ENCODE data around the gene STXBP5. TPM values are rescaled to one million over a fixed set of nuclear protein-coding genes. Genes with fewer than 3 reads are reported as not detected.
"Not testable (repeated sequence)": the region's sequence is repeated elsewhere in the genome, so short reads cannot be mapped to it uniquely, and the experiment has no call there.

STXBP5 gene
- total and polyA plus RNA-seq, 2 experiments from 2014 or later: 4.9 to 49.9 TPM

DNA sequence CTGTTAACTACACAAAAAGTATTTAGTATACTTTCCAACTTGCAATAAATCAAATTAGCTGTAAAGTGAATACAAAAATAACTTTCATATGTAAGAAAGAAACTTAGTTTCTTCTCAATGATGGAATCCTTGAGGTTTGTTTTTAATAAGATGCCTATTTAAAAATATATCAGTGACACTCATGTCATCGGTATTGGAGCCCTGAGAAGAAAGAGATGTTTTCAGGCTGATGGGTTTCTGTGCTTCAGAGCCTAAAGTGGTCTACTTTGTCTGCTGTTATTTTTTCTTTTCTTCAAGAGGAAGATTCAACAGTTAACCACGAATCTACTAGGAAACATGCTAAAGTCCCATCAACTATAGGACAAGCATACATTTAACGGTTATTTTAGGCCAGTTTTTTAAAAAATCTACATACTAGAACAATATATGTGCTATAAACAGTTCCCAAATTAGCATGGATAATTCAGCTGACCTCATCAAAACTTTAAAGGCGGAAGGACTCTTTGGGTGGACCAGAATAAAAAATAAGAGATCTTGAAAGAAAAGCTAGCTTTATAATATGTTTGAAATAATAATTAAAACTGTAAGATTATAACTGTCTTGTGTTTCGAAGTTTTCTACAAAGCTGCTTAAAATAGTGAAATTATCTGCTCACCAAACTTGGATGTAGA is 157.2 kb downstream of the STXBP5 start:
- H3K79me2 ChIP-seq (ENCODE audit: insufficient read depth): no peaks in the 10 kb centered on the region

DNA sequence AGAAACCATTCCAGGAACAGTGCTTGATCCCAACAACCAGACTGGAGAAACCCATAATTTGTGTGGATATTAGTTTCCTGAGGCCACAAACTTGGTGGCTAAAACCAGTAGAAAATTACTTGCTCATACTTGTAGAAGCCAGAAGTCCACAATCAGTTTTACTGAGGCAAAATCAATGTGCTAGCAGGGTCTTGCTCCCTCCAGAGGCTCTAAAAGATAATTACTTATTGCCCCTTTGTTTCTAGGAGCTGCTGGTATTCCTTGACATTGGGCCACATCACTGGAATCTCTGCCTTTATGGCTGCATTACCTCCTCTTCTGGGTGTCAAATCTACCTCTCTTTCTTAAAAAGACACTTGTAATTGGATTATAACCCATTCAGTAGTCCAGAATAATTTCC is 162.1 kb downstream of the STXBP5 start:
- Histone ChIP-seq H3K4me1 (ENCODE audit: insufficient read depth) (no peaks in the 10 kb centered on the region), H3K27me3 (replicated peaks; ENCODE audit: insufficient read depth) (no peaks in the 10 kb centered on the region), H3F3A (ENCODE audit: insufficient read depth) (no peaks in the 10 kb centered on the region), H3K4me3 (no peak overlapping the region), H3K9ac (no peak overlapping the region), H2AFZ (no peak overlapping the region), H3K9me2 (ENCODE audit: insufficient read depth) (no peaks in the 10 kb centered on the region), H3K9me3 (ENCODE audit: low read depth) (no peaks in the 10 kb centered on the region), H3K36me3 (ENCODE audit: low read depth) (peaks cover 51% of the 10 kb centered on the region), H3K27ac (no peak overlapping the region), H3K79me2 (ENCODE audit: insufficient read depth) (no peaks in the 10 kb centered on the region), H3K4me2 (ENCODE audit: unreplicated experiment) (no peak overlapping the region), H4K20me1 (ENCODE audit: insufficient read depth) (no peaks in the 10 kb centered on the region; the same call in 1 of the 2 replicates)
- in situ Hi-C loops (cut with MboI): no loop called here
- no peak for TF ChIP-seq EZH2phosphoT487 (IDR thresholded peaks at IDR 0.05; ENCODE audit: insufficient read depth, low read depth)
- TF ChIP-seq EZH2 (IDR thresholded peaks at IDR 0.05; ENCODE audit: insufficient read depth, poor library complexity, severe bottlenecking): no peak
- no peak for DNase-seq

More for the DNA sequence above, 157.2 kb downstream of the STXBP5 start:
- no peak for TF ChIP-seq EZH2phosphoT487 (IDR thresholded peaks at IDR 0.05; ENCODE audit: insufficient read depth, low read depth)
- TF ChIP-seq EZH2 (IDR thresholded peaks at IDR 0.05; ENCODE audit: insufficient read depth, poor library complexity, severe bottlenecking): no peak
- no peak overlapping the region for H3K27ac ChIP-seq
- H3K27me3 ChIP-seq (replicated peaks; ENCODE audit: insufficient read depth): no peaks in the 10 kb centered on the region
- no peaks in the 10 kb centered on the region for H3K4me1 ChIP-seq (ENCODE audit: insufficient read depth)
- no peak overlapping the region for H3K4me2 ChIP-seq (ENCODE audit: unreplicated experiment)
- H3K4me3 ChIP-seq: no peak overlapping the region
- peak; percentile 6 for DNase-seq
- no peaks in the 10 kb centered on the region for H3K9me2 ChIP-seq (ENCODE audit: insufficient read depth)
- no peaks in the 10 kb centered on the region; the same call in 1 of the 2 replicates for H4K20me1 ChIP-seq (ENCODE audit: insufficient read depth)
- H3F3A ChIP-seq (ENCODE audit: insufficient read depth): 0 out of 2 replicates have a peak, but pooled peaks cover 4% of the 10 kb centered on the region
- H2AFZ ChIP-seq: no peak overlapping the region
- H3K36me3 ChIP-seq (ENCODE audit: low read depth): peaks cover 68% of the 10 kb centered on the region
- in situ Hi-C loops (cut with MboI): no loop called here
- H3K9ac ChIP-seq: no peak overlapping the region
- 62 to 64% methylated on average over 5 of the region's 5 CpGs for WGBS, 2 experiments (ENCODE audit: low coverage in 1 of 2, low lambda C conversion rate in 2 of 2, missing lambda C conversion rate in 2 of 2)
- H3K9me3 ChIP-seq (ENCODE audit: low read depth): no peaks in the 10 kb centered on the region

DNA sequence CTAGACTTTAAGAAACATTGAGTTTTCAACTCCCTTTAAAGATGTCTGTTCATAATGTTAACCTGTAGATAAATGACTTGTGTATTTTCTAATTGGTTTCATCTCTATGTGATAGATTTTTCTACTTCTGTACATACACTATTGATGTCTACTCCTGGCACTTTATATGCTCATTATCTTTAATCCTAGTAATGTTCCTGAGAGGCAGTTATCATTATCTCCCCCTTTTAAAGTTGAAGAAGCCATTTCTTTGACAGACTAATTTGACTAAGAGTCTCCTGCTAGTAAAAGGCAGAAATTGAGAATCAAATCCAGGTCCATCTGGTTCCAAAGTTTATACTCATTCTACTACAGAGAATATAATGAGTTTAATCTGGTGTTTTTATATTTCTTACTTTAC is 167.1 kb downstream of the STXBP5 start:
- in situ Hi-C loops (cut with MboI): no loop called here
- H3F3A ChIP-seq (ENCODE audit: insufficient read depth): no peaks in the 10 kb centered on the region
- H3K4me3 ChIP-seq: no peak overlapping the region
- no peak overlapping the region for H3K9ac ChIP-seq
- no peak for TF ChIP-seq EZH2 (IDR thresholded peaks at IDR 0.05; ENCODE audit: insufficient read depth, poor library complexity, severe bottlenecking)
- TF ChIP-seq EZH2phosphoT487 (IDR thresholded peaks at IDR 0.05; ENCODE audit: insufficient read depth, low read depth): no peak
- no peaks in the 10 kb centered on the region for H3K9me3 ChIP-seq (ENCODE audit: low read depth)
- no peak overlapping the region for H2AFZ ChIP-seq
- no peaks in the 10 kb centered on the region for H3K4me1 ChIP-seq (ENCODE audit: insufficient read depth)
- H3K79me2 ChIP-seq (ENCODE audit: insufficient read depth): no peaks in the 10 kb centered on the region
- peaks cover 19% of the 10 kb centered on the region; the same call in 1 of the 2 replicates for H3K36me3 ChIP-seq (ENCODE audit: low read depth)
- no peak overlapping the region for H3K4me2 ChIP-seq (ENCODE audit: unreplicated experiment)
- H3K27me3 ChIP-seq (replicated peaks; ENCODE audit: insufficient read depth): no peaks in the 10 kb centered on the region
- H3K9me2 ChIP-seq (ENCODE audit: insufficient read depth): no peaks in the 10 kb centered on the region
- no peaks in the 10 kb centered on the region for H4K20me1 ChIP-seq (ENCODE audit: insufficient read depth)
- DNase-seq: no peak
- no peak overlapping the region for H3K27ac ChIP-seq

DNA sequence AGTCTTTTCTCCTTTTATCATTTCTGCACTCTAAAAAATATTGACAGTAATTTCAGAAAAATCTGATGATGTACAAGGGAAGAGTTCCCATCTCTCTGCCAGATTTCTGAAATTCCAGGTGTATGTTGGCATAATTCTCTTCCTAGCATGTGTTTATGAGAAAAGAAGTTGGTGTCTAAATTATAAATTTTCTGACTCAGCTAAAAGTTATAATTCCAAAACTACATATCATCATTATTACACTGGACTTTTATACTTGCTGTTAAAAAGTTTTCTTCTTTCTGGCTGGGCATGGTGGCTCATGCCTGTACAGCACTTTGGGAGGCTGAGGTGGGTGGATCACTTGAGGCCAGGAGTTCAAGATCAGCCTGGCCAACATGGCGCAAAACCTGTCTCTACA is 168.6 kb downstream of the STXBP5 start:
- TF ChIP-seq EZH2phosphoT487 (IDR thresholded peaks at IDR 0.05; ENCODE audit: insufficient read depth, low read depth) (no peak), EZH2 (IDR thresholded peaks at IDR 0.05; ENCODE audit: insufficient read depth, poor library complexity, severe bottlenecking) (no peak)
- H3K9ac ChIP-seq: no peak overlapping the region
- H3K36me3 ChIP-seq (ENCODE audit: low read depth): peaks cover 12% of the 10 kb centered on the region
- H3K9me2 ChIP-seq (ENCODE audit: insufficient read depth): no peaks in the 10 kb centered on the region
- H3K4me1 ChIP-seq (ENCODE audit: insufficient read depth): no peaks in the 10 kb centered on the region
- no peak for DNase-seq
- in situ Hi-C loops (cut with MboI): no loop called here
- H3K27ac ChIP-seq: no peak overlapping the region
- no peaks in the 10 kb centered on the region for H4K20me1 ChIP-seq (ENCODE audit: insufficient read depth)
- no peaks in the 10 kb centered on the region for H3K9me3 ChIP-seq (ENCODE audit: low read depth)
- WGBS, 2 experiments (ENCODE audit: low coverage in 1 of 2, low lambda C conversion rate in 2 of 2, missing lambda C conversion rate in 2 of 2): 94 to 96% methylated on average over 1 of the region's 1 CpG
- H3K4me2 ChIP-seq (ENCODE audit: unreplicated experiment): no peak overlapping the region
- H3K27me3 ChIP-seq (replicated peaks; ENCODE audit: insufficient read depth): no peaks in the 10 kb centered on the region
- no peak overlapping the region for H3K4me3 ChIP-seq
- no peaks in the 10 kb centered on the region for H3K79me2 ChIP-seq (ENCODE audit: insufficient read depth)
- H2AFZ ChIP-seq: no peak overlapping the region
- H3F3A ChIP-seq (ENCODE audit: insufficient read depth): no peaks in the 10 kb centered on the region

DNA sequence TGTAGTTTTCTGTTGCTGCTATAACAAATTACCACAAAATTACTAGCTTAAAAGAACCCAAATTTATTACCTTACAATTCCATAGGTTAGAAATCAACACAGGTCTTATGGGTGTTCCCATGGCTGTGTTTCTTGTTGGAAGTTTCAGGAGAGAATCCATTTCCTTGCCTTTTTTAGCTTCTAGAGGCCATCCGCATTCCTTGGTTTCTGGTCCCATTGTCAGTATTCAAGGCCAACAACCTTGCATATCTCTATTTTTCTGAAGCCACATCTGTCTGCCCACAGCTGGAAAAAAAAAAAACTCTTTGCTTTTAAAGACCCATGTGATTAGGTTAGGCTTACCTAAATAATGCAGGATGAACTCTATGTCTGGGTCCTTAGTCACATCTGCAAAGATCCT is 174.6 kb downstream of the STXBP5 start:
- Histone ChIP-seq H3K9me2 (ENCODE audit: insufficient read depth) (no peaks in the 10 kb centered on the region), H2AFZ (no peak overlapping the region), H3K4me3 (no peak overlapping the region), H3K4me1 (ENCODE audit: insufficient read depth) (peaks cover 17% of the 10 kb centered on the region), H3F3A (ENCODE audit: insufficient read depth) (peaks cover 38% of the 10 kb centered on the region), H3K9ac (no peak overlapping the region), H3K36me3 (ENCODE audit: low read depth) (peaks cover 43% of the 10 kb centered on the region), H3K4me2 (ENCODE audit: unreplicated experiment) (no peak overlapping the region), H3K9me3 (ENCODE audit: low read depth) (no peaks in the 10 kb centered on the region), H4K20me1 (ENCODE audit: insufficient read depth) (no peaks in the 10 kb centered on the region), H3K79me2 (ENCODE audit: insufficient read depth) (no peaks in the 10 kb centered on the region), H3K27me3 (replicated peaks; ENCODE audit: insufficient read depth) (no peaks in the 10 kb centered on the region), H3K27ac (no peak overlapping the region)
- WGBS, 2 experiments (ENCODE audit: low coverage in 1 of 2, low lambda C conversion rate in 2 of 2, missing lambda C conversion rate in 2 of 2): 95 to 100% methylated on average over 1 of the region's 1 CpG
- TF ChIP-seq EZH2phosphoT487 (IDR thresholded peaks at IDR 0.05; ENCODE audit: insufficient read depth, low read depth): no peak
- no peak for TF ChIP-seq EZH2 (IDR thresholded peaks at IDR 0.05; ENCODE audit: insufficient read depth, poor library complexity, severe bottlenecking)
- in situ Hi-C loops (cut with MboI): no loop called here
- no peak for DNase-seq

DNA sequence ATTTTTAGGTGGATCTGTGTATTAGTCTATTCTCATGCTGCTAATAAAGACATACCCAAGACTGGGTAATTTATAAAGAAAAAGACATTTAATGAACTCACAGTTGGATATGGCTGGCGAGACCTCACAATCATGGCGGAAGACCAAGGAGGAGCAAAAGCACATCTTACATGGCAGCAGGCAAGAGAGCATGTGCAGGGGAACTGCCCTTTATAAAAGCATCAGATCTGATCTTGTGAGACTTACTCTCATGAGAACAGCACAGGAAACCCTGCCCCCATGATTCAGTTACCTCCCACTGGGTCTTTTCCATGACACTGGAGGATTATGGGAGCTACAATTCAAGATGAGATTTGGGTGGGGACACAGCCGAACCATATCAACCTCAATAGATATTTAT is 176.6 kb downstream of the STXBP5 start:
- H3K9ac ChIP-seq; H3K4me2 ChIP-seq (ENCODE audit: unreplicated experiment); H3K9me2 ChIP-seq (ENCODE audit: insufficient read depth); in situ Hi-C loops (cut with MboI); H3K9me3 ChIP-seq (ENCODE audit: low read depth); H3K27me3 ChIP-seq (replicated peaks; ENCODE audit: insufficient read depth); H3K27ac ChIP-seq; H2AFZ ChIP-seq; H3K79me2 ChIP-seq (ENCODE audit: insufficient read depth); H4K20me1 ChIP-seq (ENCODE audit: insufficient read depth); DNase-seq; H3K4me3 ChIP-seq: not testable (repeated sequence)
- WGBS, 2 experiments (ENCODE audit: low coverage in 1 of 2, low lambda C conversion rate in 2 of 2, missing lambda C conversion rate in 2 of 2): 96 to 97% methylated on average over 3 of the region's 3 CpGs
- Histone ChIP-seq H3K36me3 (ENCODE audit: low read depth) (peaks cover 51% of the 10 kb centered on the region), H3K4me1 (ENCODE audit: insufficient read depth) (peaks cover 17% of the 10 kb centered on the region), H3F3A (ENCODE audit: insufficient read depth) (peaks cover 38% of the 10 kb centered on the region)

All from GM23248 (cell line).